Right atrium auricular region (tissue), 2 donors: Measurements from ENCODE around the gene IGFN1. TPM values are rescaled to one million over a fixed set of nuclear protein-coding genes. Genes with fewer than 3 reads are reported as not detected.

Experiments
- DNase-seq: peaks from one replicate; pipeline ENCODE4 v3.0.0-alpha.2; 2019; ENCODE audit warnings: low spot score
- H3K27ac ChIP-seq, 2 donors: fragments of 200-600 bp; sonication (generic); 1 replicate in 1 of 2; 2 replicates in 1 of 2; pipeline ENCODE4 v1.5.1; 2016 to 2019
- H3K27me3 ChIP-seq, 2 donors: fragments of 200-600 bp; sonication (generic); one replicate each; pipeline versions ENCODE4 v1.5.1 to v1.6.0; 2017 to 2019
- H3K36me3 ChIP-seq: fragments of 200-600 bp; sonication (generic); one replicate; pipeline ENCODE4 v1.5.1; 2016
- H3K4me1 ChIP-seq, 2 donors: fragments of 200-600 bp; sonication (generic); one replicate each; pipeline versions ENCODE4 v1.5.1 to v1.6.0; 2017 to 2019
- H3K4me3 ChIP-seq, 2 donors: fragments of 200-600 bp; sonication (generic); 1 replicate in 1 of 2; 2 replicates in 1 of 2; pipeline ENCODE4 v1.5.1; 2017 to 2019; ENCODE audit warnings: mild to moderate bottlenecking in 1 of 2, moderate library complexity in 1 of 2
- H3K9me3 ChIP-seq, 2 donors: fragments of 200-600 bp; sonication (generic); one replicate each; pipeline ENCODE4 v1.5.1; 2019
- CTCF ChIP-seq, 2 donors: fragments of 200-600 bp; sonication (generic); IDR thresholded peaks; one replicate each; pipeline ENCODE4 v1.5.1; 2019; ENCODE audit warnings: antibody characterized with exemption in 2 of 2
- total RNA-seq, 2 donors: library from RNA; depleted of rRNA; stranded (reverse); fragments of >200 nt; gene quantifications; one replicate each; pipeline ENCODE4 v1.1.0, GENCODE V29; 2016

Gene IGFN1
- total RNA-seq, 2 donors from 2014 or later = not detected

GRCh38 chr1:201264072-201264471, 73.4 kb downstream of the IGFN1 start:
- H3K4me1 ChIP-seq = peaks cover 0 to 20% of the 10 kb centered on the region in 2 donors
- H3K27ac ChIP-seq = no peak overlapping the region
- no peaks in the 10 kb centered on the region for H3K27me3 ChIP-seq
- DNase-seq = peak; percentile 40
- TF ChIP-seq CTCF (IDR thresholded peaks at IDR 0.05) = no peak
- H3K9me3 ChIP-seq = no peaks in the 10 kb centered on the region
- no peaks in the 10 kb centered on the region for H3K36me3 ChIP-seq
- H3K4me3 ChIP-seq = no peak overlapping the region

GRCh38 chr1:201264554-201264953, 73.9 kb downstream of the IGFN1 start:
- Histone ChIP-seq H3K4me1 (peaks cover 0 to 16% of the 10 kb centered on the region in 2 donors), H3K36me3 (no peaks in the 10 kb centered on the region), H3K27me3 (no peaks in the 10 kb centered on the region), H3K9me3 (no peaks in the 10 kb centered on the region), H3K4me3 (no peak overlapping the region), H3K27ac (no peak overlapping the region)
- no peak for TF ChIP-seq CTCF (IDR thresholded peaks at IDR 0.05)
- DNase-seq = peak; percentile 32

- no peak overlapping the region for H3K27ac ChIP-seq
- H3K27me3 ChIP-seq = no peaks in the 10 kb centered on the region
- DNase-seq = no peak
- TF ChIP-seq CTCF (IDR thresholded peaks at IDR 0.05) = no peak
- H3K4me1 ChIP-seq = peaks cover 0 to 5% of the 10 kb centered on the region in 2 donors
- H3K36me3 ChIP-seq = no peaks in the 10 kb centered on the region
- no peaks in the 10 kb centered on the region for H3K9me3 ChIP-seq
- no peak overlapping the region for H3K4me3 ChIP-seq
Measured at GRCh38 chr1:201265756-201266155, 75.1 kb downstream of the IGFN1 start.

- no peak for TF ChIP-seq CTCF (IDR thresholded peaks at IDR 0.05)
- peaks cover 0 to 5% of the 10 kb centered on the region in 2 donors for H3K4me1 ChIP-seq
- H3K27me3 ChIP-seq = no peaks in the 10 kb centered on the region
- H3K27ac ChIP-seq = no peak overlapping the region
- H3K4me3 ChIP-seq = no peak overlapping the region
- no peak for DNase-seq
- no peaks in the 10 kb centered on the region for H3K9me3 ChIP-seq
- no peaks in the 10 kb centered on the region for H3K36me3 ChIP-seq
Measured at GRCh38 chr1:201266276-201266675, 75.7 kb downstream of the IGFN1 start.

GRCh38 chr1:201266774-201267173, 76.2 kb downstream of the IGFN1 start:
- no peak for TF ChIP-seq CTCF (IDR thresholded peaks at IDR 0.05)
- H3K27me3 ChIP-seq = no peaks in the 10 kb centered on the region

GRCh38 chr1:201267481-201268229, 77.0 kb downstream of the IGFN1 start:
- no peak for DNase-seq
- Histone ChIP-seq H3K9me3 (no peaks in the 10 kb centered on the region), H3K27ac (no peak overlapping the region), H3K27me3 (no peaks in the 10 kb centered on the region), H3K4me1 (peaks cover 0 to 5% of the 10 kb centered on the region in 2 donors), H3K4me3 (no peak overlapping the region), H3K36me3 (no peaks in the 10 kb centered on the region)
- no peak for TF ChIP-seq CTCF (IDR thresholded peaks at IDR 0.05)

More at GRCh38 chr1:201266774-201267173, 76.2 kb downstream of the IGFN1 start:
- peak; percentile 50 for DNase-seq
- H3K4me1 ChIP-seq = peaks cover 0 to 5% of the 10 kb centered on the region in 2 donors
- no peaks in the 10 kb centered on the region for H3K36me3 ChIP-seq
- no peak overlapping the region for H3K27ac ChIP-seq
- H3K4me3 ChIP-seq = no peak overlapping the region
- no peaks in the 10 kb centered on the region for H3K9me3 ChIP-seq
